SK-N-DZ (cell line): ENCODE data around the gene ELAVL1.
A peak's percentile ranks its signal among the peaks of the same experiment; 100 is the strongest.
"Not testable (repeated sequence)": the region's sequence is repeated elsewhere in the genome, so short reads cannot be mapped to it uniquely, and the experiment has no call there.

ENCODE experiments used
- DNase-seq: peaks from one replicate; pipeline ENCODE4 v3.0.0-alpha.2; 2015; ENCODE audit warnings: low spot score

ELAVL1 gene

DNA sequence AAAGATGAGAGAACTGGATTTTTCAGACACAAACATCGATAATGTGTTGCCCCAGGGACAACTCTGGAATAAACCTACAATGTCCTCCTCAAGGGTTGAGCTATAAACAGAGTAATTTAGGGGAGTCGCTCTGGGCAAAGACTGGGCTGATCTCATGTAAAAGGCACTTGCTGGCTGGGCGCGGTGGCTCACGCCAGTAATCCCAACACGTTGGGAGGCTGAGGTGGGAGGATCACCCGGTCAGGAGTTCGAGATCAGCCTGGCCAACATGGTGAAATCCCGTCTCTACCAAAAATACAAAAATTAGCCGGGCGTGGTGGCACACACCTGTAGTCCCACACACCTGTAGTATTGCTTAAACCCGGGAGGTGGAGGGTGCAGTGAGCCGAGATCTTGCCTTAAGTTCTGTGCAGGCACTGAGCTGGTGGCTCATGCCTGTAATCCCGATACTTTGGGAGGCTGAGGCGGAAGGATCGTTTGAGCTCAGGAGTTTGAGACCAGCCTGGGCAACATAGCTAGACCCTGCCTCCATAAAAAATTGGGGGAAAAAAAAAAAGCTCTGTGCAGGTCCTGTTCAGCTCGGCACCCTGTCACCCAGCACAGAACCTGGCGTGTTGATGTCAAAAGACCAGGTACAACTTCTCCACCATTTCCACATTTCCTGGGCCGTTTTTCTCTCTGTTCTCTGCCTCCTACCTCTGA, 63.4 kb downstream of the ELAVL1 start:
- DNase-seq = no peak

DNA sequence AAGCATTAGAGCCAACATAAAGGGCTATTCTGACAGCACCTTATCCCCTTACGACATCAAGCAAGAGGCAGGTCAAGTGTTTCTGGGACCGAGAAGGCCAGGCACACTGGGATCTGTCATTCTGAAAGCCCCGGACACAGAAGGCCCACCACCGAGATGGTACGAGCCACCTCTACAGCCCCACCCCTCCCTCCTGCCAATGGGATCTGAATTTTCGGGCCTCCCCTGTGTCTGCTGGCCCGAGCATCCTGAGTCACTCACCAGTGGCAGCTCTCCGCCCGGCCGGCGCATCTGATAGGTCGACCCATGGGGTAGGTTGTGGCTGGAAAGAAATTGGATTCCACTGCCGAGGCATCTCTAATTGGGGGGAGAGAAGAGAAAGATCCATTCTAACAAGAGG, 64.6 kb downstream of the ELAVL1 start:
- DNase-seq = no peak

DNA sequence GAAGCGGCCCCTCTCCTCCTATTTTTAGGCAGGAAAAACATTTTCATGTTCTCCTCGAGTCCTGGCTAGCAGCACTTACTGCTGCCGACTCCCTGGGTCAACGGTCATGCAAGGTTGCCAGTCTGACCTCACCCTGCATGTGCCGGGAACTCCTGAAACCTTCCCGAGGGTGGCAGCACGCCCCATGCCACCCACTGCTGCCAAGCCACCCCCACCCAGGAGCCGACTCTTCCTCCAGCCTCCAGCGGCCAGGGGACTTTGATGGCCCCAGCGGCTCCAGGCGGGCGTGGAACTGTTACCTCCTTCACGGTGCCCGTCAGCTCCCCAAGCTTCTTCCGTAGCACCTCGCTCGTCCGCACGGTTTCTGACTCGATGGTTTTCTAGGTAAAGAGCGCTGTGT, 70.7 kb downstream of the ELAVL1 start:
- DNase-seq = no peak

DNA sequence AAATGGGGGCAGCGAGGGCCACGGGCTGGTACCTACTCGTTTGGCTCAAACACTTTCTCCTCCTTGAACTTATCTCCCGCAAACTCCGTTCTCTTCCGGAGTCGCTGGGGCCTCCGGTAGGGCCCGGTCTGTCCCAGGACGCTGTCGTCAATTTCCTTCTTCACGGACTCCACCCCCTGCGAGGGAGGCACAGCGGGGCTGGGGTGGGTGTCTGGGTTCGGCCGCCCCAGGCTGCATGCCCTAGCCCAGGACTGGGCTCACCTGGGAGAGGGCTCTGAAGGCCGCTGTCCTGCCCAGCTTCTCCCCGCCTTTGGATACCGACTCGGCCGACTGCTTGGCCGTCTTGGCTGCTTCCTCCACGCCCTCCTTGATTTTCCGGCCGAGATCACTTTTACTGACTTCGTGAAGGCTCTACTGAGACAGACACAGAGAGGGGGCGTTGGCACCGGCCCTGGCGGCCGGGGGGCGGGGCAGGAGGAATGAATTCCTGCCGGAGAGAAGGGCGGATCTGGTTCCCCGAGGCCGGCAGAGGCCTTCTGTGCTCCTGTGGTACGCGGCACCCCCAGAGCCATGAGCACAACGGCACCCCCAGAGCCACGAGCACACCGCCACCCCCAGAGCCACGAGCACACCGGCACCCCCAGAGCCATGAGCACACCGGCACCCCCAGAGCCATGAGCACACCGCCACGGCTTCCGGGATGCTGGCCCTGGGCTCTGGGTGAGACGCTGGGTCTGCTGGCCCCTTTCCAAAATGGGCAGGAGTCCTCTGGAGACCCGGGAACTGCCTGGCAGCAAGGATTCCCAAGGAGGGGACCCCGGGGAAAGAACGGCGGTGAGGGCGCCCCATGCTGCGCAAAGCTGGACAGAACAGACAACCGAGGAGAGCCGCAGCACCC, 71.4 kb downstream of the ELAVL1 start:
- DNase-seq = no peak

DNA sequence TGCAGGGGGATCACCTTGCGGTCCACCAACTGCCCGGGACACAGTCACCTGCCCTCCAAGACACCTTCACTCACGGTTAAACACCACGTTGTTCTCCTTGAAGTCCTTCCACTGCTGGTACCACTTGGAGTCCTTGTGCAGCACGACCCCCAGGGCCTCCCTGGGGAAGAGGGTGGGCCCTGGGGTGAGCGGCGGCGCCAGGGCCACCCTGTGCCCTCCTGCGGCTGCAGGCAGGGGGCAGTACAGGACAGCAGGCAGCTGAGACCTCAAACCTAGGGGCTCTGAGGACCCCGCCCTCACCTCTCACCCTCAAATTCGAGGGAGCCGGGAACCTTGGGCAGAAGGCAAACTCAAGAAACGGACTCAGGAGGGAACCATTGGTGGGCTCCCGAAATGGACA, 72.0 kb downstream of the ELAVL1 start:
- DNase-seq = no peak

DNA sequence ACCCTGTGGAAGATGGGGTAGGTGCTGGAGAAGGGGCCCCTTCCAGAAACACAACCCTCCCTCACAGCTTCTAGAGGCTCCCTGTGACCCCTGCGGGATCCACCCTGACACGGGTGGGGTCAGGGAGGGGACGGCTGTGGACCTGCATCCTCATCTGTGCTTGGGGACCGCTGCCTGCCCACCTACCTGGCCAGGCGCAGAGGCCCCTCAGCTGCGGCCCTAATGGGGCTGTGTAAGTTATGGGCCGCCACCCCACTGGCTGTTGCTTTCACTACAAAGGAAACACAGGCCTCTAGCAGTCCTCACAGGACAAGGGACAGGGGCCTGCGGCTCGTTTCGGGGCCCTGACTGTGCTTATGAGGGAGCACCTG, 72.5 kb downstream of the ELAVL1 start:
- no peak for DNase-seq

DNA sequence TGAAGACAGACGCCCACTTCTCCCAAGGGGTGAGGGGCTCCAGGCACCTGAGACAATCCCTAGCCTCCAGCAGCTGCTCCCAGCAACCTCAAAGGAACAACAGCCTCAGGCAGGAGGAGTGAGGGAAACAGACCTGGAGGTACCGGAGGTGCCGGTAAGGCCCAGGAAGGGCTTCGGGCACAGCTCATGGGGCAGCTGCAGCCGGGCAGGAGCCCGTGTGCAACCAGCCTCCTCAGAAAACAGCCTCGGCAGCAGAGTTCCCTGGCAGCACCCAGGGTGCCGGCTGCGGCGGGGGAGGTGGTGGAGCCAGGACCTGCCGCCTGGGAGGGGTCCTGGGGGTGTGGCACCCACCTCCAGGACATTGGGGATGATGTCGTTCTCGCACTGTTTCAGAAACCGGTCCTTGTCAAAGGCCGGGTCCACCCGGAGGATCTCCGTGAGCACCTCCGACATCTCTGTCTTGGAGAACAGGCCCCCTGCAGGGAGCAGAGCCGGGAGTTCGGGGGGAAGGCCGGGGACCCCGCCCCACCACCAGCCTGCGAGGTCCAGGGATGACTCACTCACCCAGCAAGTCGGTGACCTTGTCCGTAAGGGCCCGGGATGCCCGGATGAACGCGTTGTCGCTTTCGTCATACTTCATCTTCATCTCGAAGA, 73.0 kb downstream of the ELAVL1 start:
- no peak for DNase-seq

DNA sequence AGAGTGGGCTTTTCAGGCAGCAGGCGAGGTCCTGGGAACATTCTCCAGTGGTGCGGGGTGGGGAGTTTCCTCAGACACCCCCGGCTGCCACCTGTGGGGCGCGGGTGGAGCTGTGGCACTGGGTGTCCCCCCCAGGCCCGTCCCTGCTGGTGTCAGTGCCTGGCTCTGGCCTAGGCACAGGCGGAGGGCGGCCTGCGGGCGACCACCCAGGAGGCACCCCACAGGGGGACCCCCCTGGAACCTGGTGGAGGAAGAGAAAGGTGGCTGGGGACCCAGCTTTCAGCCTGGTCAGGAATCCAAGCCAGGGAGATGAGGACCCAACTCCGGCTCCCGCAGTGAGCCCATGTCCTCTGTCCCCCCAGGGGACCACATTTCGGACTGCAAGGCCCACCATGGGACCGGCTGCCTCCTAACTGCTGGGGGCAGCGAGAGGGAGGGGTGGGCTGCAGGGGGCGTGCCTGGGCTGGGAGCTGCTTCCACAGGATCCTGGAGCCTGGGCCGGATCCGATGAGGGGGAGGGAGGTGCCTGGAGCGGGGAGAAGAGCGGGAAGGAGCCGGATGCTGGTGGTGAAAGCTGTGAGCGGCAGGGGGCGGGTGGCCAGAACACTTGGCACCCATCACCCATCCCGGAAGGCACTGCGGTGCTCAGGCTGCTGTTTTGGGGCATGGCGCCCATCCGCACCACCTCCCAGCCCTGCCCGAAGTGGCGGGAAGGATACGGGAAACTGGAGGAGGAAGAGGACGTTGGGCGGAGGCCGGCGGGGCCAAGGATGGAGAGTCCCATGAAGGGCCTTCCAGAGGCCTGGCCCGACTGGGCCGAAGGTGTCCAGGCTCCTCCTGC, 74.0 kb downstream of the ELAVL1 start:
- DNase-seq = no peak

DNA sequence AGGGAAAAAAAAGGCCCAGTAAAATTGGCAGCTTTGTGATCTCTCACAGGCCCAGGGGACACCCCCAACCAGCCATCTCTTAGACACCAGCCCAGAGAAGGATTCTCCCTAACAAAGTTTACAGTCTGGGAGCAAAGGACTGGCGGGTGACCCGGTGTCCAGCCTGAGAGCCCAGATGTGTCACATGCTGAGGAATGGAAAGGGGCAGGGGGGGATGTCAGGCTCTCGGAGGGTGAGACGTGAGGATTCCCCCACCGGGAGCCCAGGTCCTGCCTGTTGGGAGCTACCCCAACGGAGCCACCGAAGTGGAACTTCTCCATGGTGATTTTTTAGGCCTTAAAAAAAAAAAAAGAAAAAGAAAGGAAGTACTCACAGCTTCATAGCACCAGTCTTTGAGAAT, 74.7 kb downstream of the ELAVL1 start:
- no peak for DNase-seq

DNA sequence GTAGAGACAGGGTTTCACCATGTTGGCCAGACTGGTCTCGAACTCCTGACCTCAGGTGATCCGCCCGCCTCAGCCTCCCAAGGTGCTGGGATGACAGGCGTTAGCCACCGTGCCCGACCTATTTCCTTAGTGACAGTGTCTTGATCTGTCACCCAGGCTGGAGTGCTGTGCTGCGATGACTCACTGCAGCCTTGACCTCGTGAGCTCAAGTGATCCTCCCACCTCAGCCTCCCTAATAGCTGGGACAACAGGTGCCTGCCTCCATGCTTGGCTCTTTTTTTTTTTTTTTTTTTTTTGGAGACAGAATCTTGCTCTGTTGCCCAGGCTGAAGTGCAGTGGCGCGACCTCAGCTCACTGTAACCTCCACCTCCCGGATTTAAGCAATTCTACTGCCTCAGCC, 75.4 kb downstream of the ELAVL1 start:
- not testable (repeated sequence) for DNase-seq

DNA sequence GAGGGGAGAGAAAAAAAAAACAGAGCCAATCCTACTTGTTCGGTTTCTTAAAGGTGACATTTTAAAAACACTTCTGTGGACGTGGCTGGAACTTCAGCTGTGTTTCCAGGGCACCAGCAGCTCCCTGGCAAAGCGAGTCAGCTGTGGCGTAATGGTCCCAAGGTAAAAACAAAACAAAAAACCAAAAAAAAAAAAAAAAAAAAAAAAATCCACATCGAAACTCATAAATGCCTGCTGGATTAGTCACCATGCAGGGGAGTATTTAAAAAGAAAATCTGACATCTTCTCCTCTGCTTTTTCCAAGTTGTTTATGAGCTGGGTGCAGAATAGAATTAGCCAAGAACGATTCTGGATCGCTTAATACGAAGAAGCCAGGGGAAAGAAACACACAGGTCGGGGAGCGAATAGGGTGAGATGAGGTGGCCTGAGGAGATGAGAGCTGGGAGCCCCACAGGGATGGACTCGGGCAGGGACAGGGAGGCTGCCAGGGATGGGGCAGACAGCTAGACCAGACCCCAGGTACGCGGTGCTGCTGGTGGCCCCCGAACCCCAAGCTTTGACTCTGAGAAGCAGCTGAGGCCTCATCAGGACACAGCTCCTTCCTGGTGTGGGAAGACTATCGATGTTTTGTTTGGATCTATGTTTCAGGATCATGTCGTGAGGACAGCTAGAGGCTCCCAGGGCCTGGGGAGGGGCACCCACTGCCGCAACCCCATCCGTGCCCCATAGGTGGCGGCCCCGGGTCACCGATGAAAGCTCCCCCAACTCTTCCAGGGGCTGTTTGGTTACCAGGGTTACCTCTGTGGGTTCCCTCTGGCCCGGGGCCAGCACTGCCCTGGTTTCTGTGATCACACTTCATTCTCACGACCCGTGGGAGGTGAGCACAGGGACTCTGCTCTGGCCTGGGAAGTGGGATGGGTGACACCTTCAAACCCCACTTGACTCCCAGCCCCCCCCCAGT, 76.4 kb downstream of the ELAVL1 start:
- DNase-seq = no peak

DNA sequence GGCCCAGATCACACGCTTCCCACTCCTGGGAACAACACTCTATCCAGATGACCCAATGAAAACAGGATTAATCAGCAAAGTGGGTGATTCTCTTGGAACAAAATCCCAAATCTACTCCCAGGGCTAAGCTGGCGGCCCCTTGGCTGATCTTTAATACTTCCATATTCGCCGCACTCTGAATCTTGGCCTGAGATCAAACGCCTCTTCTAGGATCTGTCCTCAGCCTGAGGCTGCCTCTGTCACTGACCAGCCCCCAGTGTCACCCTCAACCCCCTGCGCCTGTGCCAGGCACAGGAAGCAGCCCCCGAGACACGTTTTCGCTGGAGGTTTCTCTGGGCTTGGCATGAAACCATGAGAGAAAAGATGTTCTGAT, 77.1 kb downstream of the ELAVL1 start:
- no peak for DNase-seq

DNA sequence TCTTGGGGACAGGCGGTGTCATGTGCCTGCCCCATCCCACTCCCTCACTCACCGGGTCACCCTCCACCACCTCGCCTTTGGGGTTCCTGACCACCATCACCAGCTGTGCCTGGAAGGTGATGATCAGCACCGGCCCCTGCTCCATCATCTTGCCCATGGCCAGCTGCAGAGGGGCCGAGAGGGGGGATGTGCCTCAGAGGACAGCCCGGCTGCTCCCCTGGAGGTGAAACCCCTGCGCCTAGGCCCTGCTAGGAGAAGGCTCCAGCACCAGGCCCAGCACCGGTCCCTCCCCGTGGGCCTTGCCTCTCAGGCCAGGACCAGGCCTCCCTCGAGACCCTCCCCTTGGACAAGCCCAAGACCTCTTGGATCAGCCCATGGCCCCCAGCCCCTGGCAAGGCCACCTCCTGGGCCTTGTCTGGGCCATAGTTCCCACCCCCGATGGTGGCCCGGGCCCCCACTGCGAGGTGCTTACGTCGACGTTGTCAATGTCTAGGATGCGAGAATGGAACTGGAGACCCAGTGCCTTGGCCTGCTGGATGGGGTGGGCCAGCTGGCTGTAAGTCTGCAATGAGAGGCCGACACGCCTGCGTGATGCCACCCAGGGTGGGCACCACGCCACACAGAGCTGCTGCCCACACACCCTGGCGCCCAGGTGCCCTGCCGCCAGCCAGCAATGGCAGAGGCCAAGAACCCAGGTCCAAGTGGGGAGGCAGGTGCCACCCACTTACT, 77.7 kb downstream of the ELAVL1 start:
- no peak for DNase-seq

DNA sequence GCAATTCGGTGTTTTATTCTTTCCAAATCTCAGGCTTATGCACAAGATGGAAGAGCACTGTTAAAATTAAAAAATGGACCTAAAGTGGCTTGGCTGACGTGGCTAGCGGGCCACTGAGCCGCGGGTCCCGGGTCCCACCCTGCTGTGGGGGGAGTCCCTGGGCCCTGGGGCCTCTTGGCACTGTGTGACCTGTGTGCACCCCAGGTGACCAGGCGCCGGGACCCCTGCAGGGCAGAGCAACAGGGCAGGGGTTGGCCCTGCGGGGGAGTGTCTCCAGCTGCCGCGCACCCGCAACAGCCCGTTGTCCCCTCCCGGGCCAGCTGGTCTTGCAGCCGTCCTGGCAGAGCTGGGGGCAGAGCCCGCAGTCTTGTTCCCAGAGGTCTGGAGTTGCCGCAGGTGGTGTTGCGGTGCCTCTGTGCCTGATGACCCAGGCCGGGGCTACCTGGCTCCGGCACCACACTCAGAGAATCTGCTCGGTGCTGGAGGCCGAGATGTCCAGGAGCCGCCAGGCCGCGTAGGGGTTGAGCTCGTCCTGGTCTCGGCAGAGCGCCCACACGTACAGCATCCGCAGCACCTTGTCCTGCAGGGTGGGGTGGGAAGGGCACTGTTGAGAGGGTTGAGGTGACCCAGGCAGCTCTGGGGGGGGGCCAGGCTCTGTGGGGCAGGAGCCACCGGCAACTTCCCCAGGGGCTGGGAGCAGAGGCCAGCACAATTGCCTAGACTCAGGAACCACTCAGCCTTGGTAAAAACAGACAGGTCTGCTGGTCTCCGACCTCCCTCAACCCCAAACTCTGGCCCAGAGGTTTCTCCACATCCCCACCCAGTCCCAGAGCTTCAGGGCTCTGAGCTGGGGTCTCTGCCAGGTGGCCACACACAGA, 78.5 kb downstream of the ELAVL1 start:
- no peak for DNase-seq

DNA sequence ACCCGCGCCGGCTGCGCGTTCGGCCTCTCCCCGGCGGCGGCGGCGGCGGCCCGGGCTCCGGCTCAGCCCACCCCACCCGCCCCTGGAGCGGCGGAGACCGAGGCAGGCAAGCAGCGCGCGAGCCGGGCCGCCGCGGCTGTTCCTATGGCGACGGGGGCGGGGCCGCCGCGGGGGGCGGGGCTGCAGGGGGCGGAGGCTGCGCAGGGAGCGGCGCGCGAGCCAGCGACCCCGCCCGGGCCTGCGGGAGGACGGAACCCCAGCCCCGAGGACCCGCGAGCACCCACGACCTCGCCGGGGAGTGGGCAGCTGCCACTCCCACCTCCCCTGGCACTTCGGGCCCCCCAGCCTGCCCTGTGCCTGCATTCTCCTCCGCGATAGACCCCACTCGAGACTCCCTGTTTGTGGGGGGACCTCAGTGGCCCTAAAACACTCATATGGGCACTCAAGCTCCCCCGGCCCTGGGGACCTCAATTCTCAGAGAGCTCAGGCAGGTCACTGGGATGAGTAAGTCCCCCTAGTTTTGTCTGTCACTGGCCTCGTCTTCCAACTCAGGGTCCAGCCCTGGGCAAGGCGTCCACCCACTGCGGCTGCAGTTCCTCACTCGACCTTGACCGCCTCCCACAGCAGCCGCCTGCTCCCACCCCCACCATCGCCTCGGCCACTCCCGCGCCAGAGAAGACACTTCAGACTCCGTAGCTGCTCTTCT, 79.3 kb downstream of the ELAVL1 start, which contains the start of gene CTXN1:
Gene CTXN1, minus strand, starts transcription at position 115 of the 706 bp plus-strand sequence. CDS start 597 bp downstream, outside the sequence.
- DNase-seq = no peak

DNA sequence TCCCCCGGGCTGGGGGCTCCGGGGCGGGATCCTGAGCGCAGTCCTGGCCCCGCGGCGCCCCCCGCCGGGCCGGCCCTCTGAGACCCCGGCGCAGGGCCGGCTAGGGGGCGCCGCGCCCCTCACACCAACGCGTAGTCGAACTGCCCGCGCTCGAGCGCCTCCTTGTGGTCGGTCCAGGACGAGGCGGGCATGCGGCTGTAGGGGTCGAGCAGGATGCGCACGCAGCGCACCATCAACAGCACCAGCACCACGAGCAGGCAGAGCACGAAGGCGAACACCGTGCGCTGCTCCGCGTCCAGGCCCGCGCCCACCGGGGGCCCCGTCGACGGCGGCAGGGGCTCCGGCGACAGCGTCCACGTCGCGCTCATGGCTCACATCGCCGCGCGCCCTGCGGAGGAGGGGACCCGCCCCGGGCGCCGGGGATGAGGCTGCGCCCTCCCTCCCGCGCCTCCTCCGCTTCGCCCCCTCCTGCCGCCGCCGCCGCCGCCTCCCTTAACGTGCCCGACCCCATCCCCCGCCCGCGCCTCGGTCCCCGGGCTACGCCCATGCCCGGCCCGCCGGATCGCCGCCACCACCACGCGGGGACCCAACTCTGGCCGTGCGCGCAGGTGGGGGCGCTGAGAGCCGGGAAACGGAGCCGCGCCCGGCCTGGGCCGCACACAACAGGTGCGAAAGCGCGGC, 80.1 kb downstream of the ELAVL1 start:
- DNase-seq = peak; percentile 85

DNA sequence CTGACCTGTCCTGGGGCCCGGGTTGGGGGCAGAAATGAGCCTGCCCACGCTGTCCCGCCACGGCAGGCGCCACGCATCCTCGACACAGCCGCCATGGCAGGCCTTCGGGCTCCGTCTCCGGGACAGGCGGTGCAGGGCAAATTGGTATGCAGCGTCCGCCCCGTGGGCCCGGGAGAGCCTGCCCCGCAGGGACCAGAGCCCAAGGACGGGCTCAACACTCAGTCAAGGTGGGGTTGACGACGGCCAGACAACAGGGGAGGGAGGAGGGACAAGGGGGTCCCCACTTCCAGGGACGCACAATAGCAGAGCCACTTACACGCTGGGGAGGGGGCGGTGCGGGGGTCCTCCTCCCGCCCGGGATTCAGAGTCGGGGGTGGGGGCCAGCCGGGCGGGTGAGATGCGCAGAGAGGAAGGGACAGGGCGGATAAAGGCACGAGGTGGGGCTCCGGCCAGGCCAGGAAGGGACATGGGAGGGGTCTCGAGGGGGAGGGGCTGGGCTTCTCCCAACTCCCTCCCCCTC, 80.7 kb downstream of the ELAVL1 start:
- no peak for DNase-seq
